ENCODE results near the gene FZD4. TPM values are rescaled to one million over a fixed set of nuclear protein-coding genes. Genes with fewer than 3 reads are reported as not detected.

The FZD4 gene
- total RNA-seq, 1 donor from 2014 or later, result 14.2 TPM

- H3K36me3 Mint-ChIP-seq (ENCODE audit: unreplicated experiment), result no peaks in the 10 kb centered on the region
- TF ChIP-seq CTCF (IDR thresholded peaks at IDR 0.05), result no peak
- no peak overlapping the region for H3K4me3 Mint-ChIP-seq (ENCODE audit: unreplicated experiment)
- no peaks in the 10 kb centered on the region for H3K9me3 Mint-ChIP-seq (ENCODE audit: unreplicated experiment)
- H3K27ac Mint-ChIP-seq (ENCODE audit: unreplicated experiment), result peak overlapping the region; percentile 64
- no peak for DNase-seq (ENCODE audit: extremely low spot score, unreplicated experiment)
- H3K27me3 Mint-ChIP-seq (ENCODE audit: unreplicated experiment), result no peaks in the 10 kb centered on the region
- peaks cover 26% of the 10 kb centered on the region for H3K4me1 Mint-ChIP-seq (ENCODE audit: unreplicated experiment)
These were observed 58.8 kb downstream of the FZD4 start for GRCh38 chr11:86896441-86896841.

Other genes starting within 250 kb of the FZD4 start
- gene PRSS23, start 154.9 kb downstream of the FZD4 start, total RNA-seq, result 545 and 556 TPM in 2 replicates
- 24.7 and 28.3 TPM in 2 replicates for gene TMEM135, start 82.5 kb upstream of the FZD4 start, total RNA-seq